HepG2 (cell line): ENCODE measurements around the gene CARMIL1.

Source experiments
- ATF4 ChIP-seq, 2 experiments: fragments of 450-650 bp in 1 of 2; sonication (generic) in 1 of 2; formaldehyde crosslinking; IDR thresholded peaks; 2 replicates each; pipeline versions ENCODE4 v1.5.0 to v1.8.0; 2020 to 2022; ENCODE audit warnings: mild to moderate bottlenecking in 1 of 2, missing genetic modification reagents in 1 of 2
- EZH2 ChIP-seq: conservative IDR thresholded peaks from 2 replicates; pipeline ENCODE4 v1.6.1; 2012; ENCODE audit warnings: mild to moderate bottlenecking, low read depth, low read length, moderate library complexity
- MEIS1 ChIP-seq: sonication (generic); formaldehyde crosslinking; IDR thresholded peaks from 2 replicates; pipeline ENCODE4 v1.9.0; 2021; ENCODE audit warnings: mild to moderate bottlenecking, missing genetic modification reagents, moderate library complexity, borderline replicate concordance
- NR2C2 ChIP-seq: sonication (generic); formaldehyde crosslinking; IDR thresholded peaks from 2 replicates; pipeline ENCODE4 v1.4.0; 2020; ENCODE audit warnings: missing genetic modification reagents, mild to moderate bottlenecking, moderate library complexity, borderline replicate concordance
- SUZ12 ChIP-seq: fragments of 150-350 bp; IDR thresholded peaks from 2 replicates; pipeline ENCODE4 v1.6.1; 2014; ENCODE audit warnings: low read depth, low read length
- THAP11 ChIP-seq: IDR thresholded peaks from 2 replicates; pipeline ENCODE4 v1.6.1; 2016; ENCODE audit warnings: missing biosample characterization, missing genetic modification reagents
- ZNF296 ChIP-seq: sonication (generic); formaldehyde crosslinking; conservative IDR thresholded peaks from 2 replicates; pipeline ENCODE4 v1.5.0; 2020; ENCODE audit warnings: mild to moderate bottlenecking, missing genetic modification reagents
- ZNF557 ChIP-seq: sonication (generic); formaldehyde crosslinking; IDR thresholded peaks from 2 replicates; pipeline ENCODE4 v1.4.0; 2020; ENCODE audit warnings: missing genetic modification reagents
- ZNF703 ChIP-seq: sonication (generic); formaldehyde crosslinking; IDR thresholded peaks from 2 replicates; pipeline ENCODE4 v1.5.1; 2020; ENCODE audit warnings: missing genetic modification reagents, mild to moderate bottlenecking, moderate library complexity, borderline replicate concordance
- ZNF841 ChIP-seq: sonication (generic); formaldehyde crosslinking; IDR thresholded peaks from 2 replicates; pipeline ENCODE4 v1.8.1; 2023; ENCODE audit warnings: missing genetic modification reagents, borderline replicate concordance
- TF ChIP-seq, protein P1 (sequence below): IDR thresholded peaks from 2 replicates; pipeline ENCODE4 v1.6.1; 2012; ENCODE audit warnings: inconsistent platforms
- TF ChIP-seq, protein P2 (sequence below): sonication (generic); formaldehyde crosslinking; IDR thresholded peaks from 2 replicates; pipeline ENCODE4 v1.5.0; 2020; ENCODE audit warnings: mild to moderate bottlenecking, missing genetic modification reagents, moderate library complexity
- TF ChIP-seq, protein P3 (sequence below): sonication (generic); formaldehyde crosslinking; IDR thresholded peaks from 2 replicates; pipeline ENCODE4 v1.4.0; 2020; ENCODE audit warnings: mild to moderate bottlenecking, missing genetic modification reagents

DNA sequence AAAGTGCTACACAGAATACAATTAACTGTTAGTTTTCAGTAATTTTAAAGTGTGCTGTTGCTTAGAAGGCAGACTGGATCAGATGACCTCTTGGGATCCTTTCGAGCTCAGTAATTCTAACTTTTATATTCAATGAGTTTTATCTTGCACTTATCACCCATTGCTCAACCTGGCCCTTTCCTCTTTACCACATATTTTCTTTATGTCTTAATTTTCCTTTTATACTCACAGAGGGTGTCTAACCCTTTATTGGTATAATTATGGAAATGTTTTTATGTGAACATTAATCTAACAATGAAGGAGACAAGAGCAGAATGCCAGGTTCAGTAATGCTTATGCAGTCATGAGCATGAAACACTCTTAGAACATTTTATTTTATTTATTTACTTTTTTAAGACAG is 39.7 kb upstream of the CARMIL1 start:
- TF ChIP-seq, protein P1, sequence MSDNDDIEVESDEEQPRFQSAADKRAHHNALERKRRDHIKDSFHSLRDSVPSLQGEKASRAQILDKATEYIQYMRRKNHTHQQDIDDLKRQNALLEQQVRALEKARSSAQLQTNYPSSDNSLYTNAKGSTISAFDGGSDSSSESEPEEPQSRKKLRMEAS, result no peak
- TF ChIP-seq ZNF703 (CRISPR knock-in tag), result no peak
- no peak for TF ChIP-seq SUZ12
- TF ChIP-seq THAP11 (CRISPR knock-in tag), result no peak
- TF ChIP-seq ZNF841 (CRISPR knock-in tag), result no peak
- no peak for TF ChIP-seq ATF4 (CRISPR knock-in tag; IDR thresholded peaks at IDR 0.05)
- TF ChIP-seq ZNF557 (CRISPR knock-in tag), result no peak
- TF ChIP-seq, protein P2, sequence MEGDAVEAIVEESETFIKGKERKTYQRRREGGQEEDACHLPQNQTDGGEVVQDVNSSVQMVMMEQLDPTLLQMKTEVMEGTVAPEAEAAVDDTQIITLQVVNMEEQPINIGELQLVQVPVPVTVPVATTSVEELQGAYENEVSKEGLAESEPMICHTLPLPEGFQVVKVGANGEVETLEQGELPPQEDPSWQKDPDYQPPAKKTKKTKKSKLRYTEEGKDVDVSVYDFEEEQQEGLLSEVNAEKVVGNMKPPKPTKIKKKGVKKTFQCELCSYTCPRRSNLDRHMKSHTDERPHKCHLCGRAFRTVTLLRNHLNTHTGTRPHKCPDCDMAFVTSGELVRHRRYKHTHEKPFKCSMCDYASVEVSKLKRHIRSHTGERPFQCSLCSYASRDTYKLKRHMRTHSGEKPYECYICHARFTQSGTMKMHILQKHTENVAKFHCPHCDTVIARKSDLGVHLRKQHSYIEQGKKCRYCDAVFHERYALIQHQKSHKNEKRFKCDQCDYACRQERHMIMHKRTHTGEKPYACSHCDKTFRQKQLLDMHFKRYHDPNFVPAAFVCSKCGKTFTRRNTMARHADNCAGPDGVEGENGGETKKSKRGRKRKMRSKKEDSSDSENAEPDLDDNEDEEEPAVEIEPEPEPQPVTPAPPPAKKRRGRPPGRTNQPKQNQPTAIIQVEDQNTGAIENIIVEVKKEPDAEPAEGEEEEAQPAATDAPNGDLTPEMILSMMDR (CRISPR knock-in tag), result no peak
- TF ChIP-seq MEIS1, result no peak
- TF ChIP-seq, protein P3, sequence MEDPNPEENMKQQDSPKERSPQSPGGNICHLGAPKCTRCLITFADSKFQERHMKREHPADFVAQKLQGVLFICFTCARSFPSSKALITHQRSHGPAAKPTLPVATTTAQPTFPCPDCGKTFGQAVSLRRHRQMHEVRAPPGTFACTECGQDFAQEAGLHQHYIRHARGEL (CRISPR knock-in tag), result no peak
- no peak for TF ChIP-seq ZNF296
- TF ChIP-seq NR2C2, result no peak
- TF ChIP-seq EZH2, result no peak
